ENCODE results near the gene SLC25A23.
A peak's percentile ranks its signal among the peaks of the same experiment; 100 is the strongest.

The SLC25A23 gene

GRCh38 chr19:6479836-6480398, 20.3 kb upstream of the SLC25A23 start:
- no peak overlapping the region for H3K27ac ChIP-seq (ENCODE audit: low read depth, low read length)
- no peak overlapping the region for H3K9ac ChIP-seq (ENCODE audit: low read depth, low read length)

GRCh38 chr19:6478815-6479214, 19.2 kb upstream of the SLC25A23 start:
- Histone ChIP-seq H3K4me3 (ENCODE audit: low read depth, low read length) (no peak overlapping the region), H3K27me3 (ENCODE audit: control insufficient read depth, insufficient read depth, low read length) (peaks cover 15% of the 10 kb centered on the region), H3K9me3 (ENCODE audit: control insufficient read depth, insufficient read depth, low read length) (no peaks in the 10 kb centered on the region), H3K36me3 (ENCODE audit: control insufficient read depth, insufficient read depth, low read length) (no peaks in the 10 kb centered on the region), H3K4me1 (ENCODE audit: control insufficient read depth, insufficient read depth, low read length) (no peaks in the 10 kb centered on the region), H3K9ac (ENCODE audit: low read depth, low read length) (no peak overlapping the region), H3K27ac (ENCODE audit: low read depth, low read length) (no peak overlapping the region)

More at GRCh38 chr19:6479836-6480398, 20.3 kb upstream of the SLC25A23 start:
- Histone ChIP-seq H3K4me3 (ENCODE audit: low read depth, low read length) (no peak overlapping the region), H3K27me3 (ENCODE audit: control insufficient read depth, insufficient read depth, low read length) (peaks cover 7% of the 10 kb centered on the region), H3K9me3 (ENCODE audit: control insufficient read depth, insufficient read depth, low read length) (no peaks in the 10 kb centered on the region), H3K4me1 (ENCODE audit: control insufficient read depth, insufficient read depth, low read length) (no peaks in the 10 kb centered on the region), H3K36me3 (ENCODE audit: control insufficient read depth, insufficient read depth, low read length) (no peaks in the 10 kb centered on the region)

GRCh38 chr19:6476896-6477431, 17.4 kb upstream of the SLC25A23 start:
- Histone ChIP-seq H3K4me3 (ENCODE audit: low read depth, low read length) (peak overlapping the region; percentile 75), H3K27me3 (ENCODE audit: control insufficient read depth, insufficient read depth, low read length) (peaks cover 15% of the 10 kb centered on the region), H3K4me1 (ENCODE audit: control insufficient read depth, insufficient read depth, low read length) (no peaks in the 10 kb centered on the region), H3K9me3 (ENCODE audit: control insufficient read depth, insufficient read depth, low read length) (no peaks in the 10 kb centered on the region), H3K36me3 (ENCODE audit: control insufficient read depth, insufficient read depth, low read length) (no peaks in the 10 kb centered on the region), H3K27ac (ENCODE audit: low read depth, low read length) (no peak overlapping the region), H3K9ac (ENCODE audit: low read depth, low read length) (no peak overlapping the region)

GRCh38 chr19:6476155-6476895, 16.7 kb upstream of the SLC25A23 start:
- no peaks in the 10 kb centered on the region for H3K36me3 ChIP-seq (ENCODE audit: control insufficient read depth, insufficient read depth, low read length)
- H3K4me3 ChIP-seq (ENCODE audit: low read depth, low read length), result peak overlapping the region; percentile 75
- peaks cover 15% of the 10 kb centered on the region for H3K27me3 ChIP-seq (ENCODE audit: control insufficient read depth, insufficient read depth, low read length)
- no peak overlapping the region for H3K9ac ChIP-seq (ENCODE audit: low read depth, low read length)
- H3K27ac ChIP-seq (ENCODE audit: low read depth, low read length), result peak overlapping the region; percentile 52
- no peaks in the 10 kb centered on the region for H3K9me3 ChIP-seq (ENCODE audit: control insufficient read depth, insufficient read depth, low read length)
- H3K4me1 ChIP-seq (ENCODE audit: control insufficient read depth, insufficient read depth, low read length), result no peaks in the 10 kb centered on the region; the same call in 1 of the 2 replicates

GRCh38 chr19:6475321-6476108, 15.9 kb upstream of the SLC25A23 start:
- H3K9ac ChIP-seq (ENCODE audit: low read depth, low read length), result no peak overlapping the region
- H3K27me3 ChIP-seq (ENCODE audit: control insufficient read depth, insufficient read depth, low read length), result peaks cover 15% of the 10 kb centered on the region
- no peak overlapping the region for H3K27ac ChIP-seq (ENCODE audit: low read depth, low read length)
- no peaks in the 10 kb centered on the region for H3K9me3 ChIP-seq (ENCODE audit: control insufficient read depth, insufficient read depth, low read length)
- peak overlapping the region; percentile 63 for H3K4me3 ChIP-seq (ENCODE audit: low read depth, low read length)
- no peaks in the 10 kb centered on the region for H3K36me3 ChIP-seq (ENCODE audit: control insufficient read depth, insufficient read depth, low read length)
- no peaks in the 10 kb centered on the region; the same call in 1 of the 2 replicates for H3K4me1 ChIP-seq (ENCODE audit: control insufficient read depth, insufficient read depth, low read length)

GRCh38 chr19:6473647-6474046, 14.1 kb upstream of the SLC25A23 start:
- H3K4me3 ChIP-seq (ENCODE audit: low read depth, low read length), result no peak overlapping the region
- H3K27ac ChIP-seq (ENCODE audit: low read depth, low read length), result no peak overlapping the region
- H3K27me3 ChIP-seq (ENCODE audit: control insufficient read depth, insufficient read depth, low read length), result peaks cover 15% of the 10 kb centered on the region
- no peak overlapping the region for H3K9ac ChIP-seq (ENCODE audit: low read depth, low read length)
- no peaks in the 10 kb centered on the region; the same call in 1 of the 2 replicates for H3K4me1 ChIP-seq (ENCODE audit: control insufficient read depth, insufficient read depth, low read length)
- no peaks in the 10 kb centered on the region for H3K36me3 ChIP-seq (ENCODE audit: control insufficient read depth, insufficient read depth, low read length)
- no peaks in the 10 kb centered on the region for H3K9me3 ChIP-seq (ENCODE audit: control insufficient read depth, insufficient read depth, low read length)

GRCh38 chr19:6472713-6473112, 13.1 kb upstream of the SLC25A23 start:
- H3K27me3 ChIP-seq (ENCODE audit: control insufficient read depth, insufficient read depth, low read length), result peaks cover 15% of the 10 kb centered on the region
- no peak overlapping the region for H3K27ac ChIP-seq (ENCODE audit: low read depth, low read length)
- no peak overlapping the region for H3K9ac ChIP-seq (ENCODE audit: low read depth, low read length)
- no peaks in the 10 kb centered on the region for H3K9me3 ChIP-seq (ENCODE audit: control insufficient read depth, insufficient read depth, low read length)
- H3K36me3 ChIP-seq (ENCODE audit: control insufficient read depth, insufficient read depth, low read length), result no peaks in the 10 kb centered on the region
- no peaks in the 10 kb centered on the region; the same call in 1 of the 2 replicates for H3K4me1 ChIP-seq (ENCODE audit: control insufficient read depth, insufficient read depth, low read length)
- H3K4me3 ChIP-seq (ENCODE audit: low read depth, low read length), result no peak overlapping the region

- Histone ChIP-seq H3K27me3 (ENCODE audit: control insufficient read depth, insufficient read depth, low read length) (peaks cover 15% of the 10 kb centered on the region), H3K36me3 (ENCODE audit: control insufficient read depth, insufficient read depth, low read length) (peaks cover 13% of the 10 kb centered on the region), H3K4me3 (ENCODE audit: low read depth, low read length) (no peak overlapping the region), H3K27ac (ENCODE audit: low read depth, low read length) (peak overlapping the region; percentile 20), H3K4me1 (ENCODE audit: control insufficient read depth, insufficient read depth, low read length) (no peaks in the 10 kb centered on the region; the same call in 1 of the 2 replicates), H3K9me3 (ENCODE audit: control insufficient read depth, insufficient read depth, low read length) (no peaks in the 10 kb centered on the region), H3K9ac (ENCODE audit: low read depth, low read length) (no peak overlapping the region)
Measured at GRCh38 chr19:6471076-6471475, 11.5 kb upstream of the SLC25A23 start.

- H3K27me3 ChIP-seq (ENCODE audit: control insufficient read depth, insufficient read depth, low read length), result peaks cover 10% of the 10 kb centered on the region
- no peak overlapping the region for H3K27ac ChIP-seq (ENCODE audit: low read depth, low read length)
- H3K9me3 ChIP-seq (ENCODE audit: control insufficient read depth, insufficient read depth, low read length), result no peaks in the 10 kb centered on the region
- H3K4me3 ChIP-seq (ENCODE audit: low read depth, low read length), result no peak overlapping the region
- H3K36me3 ChIP-seq (ENCODE audit: control insufficient read depth, insufficient read depth, low read length), result peaks cover 15% of the 10 kb centered on the region
- H3K9ac ChIP-seq (ENCODE audit: low read depth, low read length), result no peak overlapping the region
- peaks cover 2% of the 10 kb centered on the region; the same call in 1 of the 2 replicates for H3K4me1 ChIP-seq (ENCODE audit: control insufficient read depth, insufficient read depth, low read length)
Measured at GRCh38 chr19:6470173-6470572, 10.6 kb upstream of the SLC25A23 start.

- H3K36me3 ChIP-seq (ENCODE audit: control insufficient read depth, insufficient read depth, low read length), result peaks cover 15% of the 10 kb centered on the region
- no peak overlapping the region for H3K27ac ChIP-seq (ENCODE audit: low read depth, low read length)
- peaks cover 2% of the 10 kb centered on the region; the same call in 1 of the 2 replicates for H3K27me3 ChIP-seq (ENCODE audit: control insufficient read depth, insufficient read depth, low read length)
- H3K9ac ChIP-seq (ENCODE audit: low read depth, low read length), result no peak overlapping the region
- H3K4me3 ChIP-seq (ENCODE audit: low read depth, low read length), result no peak overlapping the region
- H3K4me1 ChIP-seq (ENCODE audit: control insufficient read depth, insufficient read depth, low read length), result peaks cover 7% of the 10 kb centered on the region; the same call in 1 of the 2 replicates
- H3K9me3 ChIP-seq (ENCODE audit: control insufficient read depth, insufficient read depth, low read length), result no peaks in the 10 kb centered on the region
Measured at GRCh38 chr19:6467384-6467783, 7.8 kb upstream of the SLC25A23 start.

All from HUES48 (cell line).